H1 (cell line): ENCODE results near the gene CAPN2. TPM values are rescaled to one million over a fixed set of nuclear protein-coding genes. Genes with fewer than 3 reads are reported as not detected.

Experiments used
- CTCF ChIA-PET: fragments of 300-600 bp; sonication (Branson Sonifier 250); formaldehyde crosslinking; loops from one replicate; lab custom pipeline; 2021; ENCODE audit not compliant: partially characterized antibody; lab: Charles Lee
- POLR2A ChIA-PET: fragments of 300-600 bp; sonication (Branson Sonifier 250); formaldehyde crosslinking; loops from one replicate; lab custom pipeline; 2021; ENCODE audit warnings: inconsistent platforms; ENCODE audit not compliant: partially characterized antibody; lab: Charles Lee
- DNase-seq, 2 experiments: peaks; one replicate each; pipeline versions ENCODE4 v3.0.0 to v3.0.0-alpha.2; 2010 to 2022; ENCODE audit warnings: low spot score in 2 of 2, low read depth in 1 of 2, mixed read lengths in 1 of 2
- FAIRE-seq: peaks from 2 replicates; lab custom pipeline; 2011; peaks lifted over from hg19 to GRCh38; lab: Jason Lieb, UNC
- H2AFZ ChIP-seq: 2 replicates; pipeline ENCODE4 v1.8.1; 2012; ENCODE audit warnings: low read length, inconsistent platforms
- H2AK5ac ChIP-seq: 2 replicates; pipeline ENCODE4 v1.6.1; 2013; ENCODE audit warnings: low read depth, low read length
- H2BK120ac ChIP-seq: replicated peaks from 2 replicates; pipeline ENCODE3; 2013; ENCODE audit warnings: low read depth, low read length, inconsistent platforms
- H2BK12ac ChIP-seq: 2 replicates; pipeline ENCODE4 v1.6.1; 2013; ENCODE audit warnings: low read depth, low read length
- H2BK15ac ChIP-seq: 2 replicates; pipeline ENCODE4 v1.6.1; 2013; ENCODE audit warnings: low read length
- H2BK20ac ChIP-seq: 2 replicates; pipeline ENCODE4 v1.6.1; 2013; ENCODE audit warnings: low read length
- H2BK5ac ChIP-seq: 2 replicates; pipeline ENCODE4 v1.6.1; 2013; ENCODE audit warnings: low read depth, low read length
- H3K14ac ChIP-seq: 2 replicates; pipeline ENCODE4 v1.6.1; 2013; ENCODE audit warnings: inconsistent platforms; ENCODE audit not compliant: insufficient read length
- H3K18ac ChIP-seq: 2 replicates; pipeline ENCODE4 v1.6.1; 2013; ENCODE audit warnings: low read length; ENCODE audit errors: extremely low read depth
- H3K23ac ChIP-seq: 2 replicates; pipeline ENCODE4 v1.6.1; 2013; ENCODE audit warnings: inconsistent platforms; ENCODE audit not compliant: insufficient read length
- H3K23me2 ChIP-seq: 2 replicates; pipeline ENCODE4 v1.6.1; 2013; ENCODE audit warnings: low read depth, low read length
- H3K27ac ChIP-seq: 2 replicates; pipeline ENCODE4 v1.6.1; 2011; ENCODE audit warnings: low read depth, low read length, inconsistent platforms
- H3K27me3 ChIP-seq, 4 experiments: replicated peaks in 1 of 4; 1 replicate in 1 of 4; 2 replicates in 3 of 4; pipeline versions ENCODE4 v1.6.1 to v1.8.1; 2011 to 2013; ENCODE audit warnings: low read length in 3 of 4, mild to moderate bottlenecking in 3 of 4, inconsistent platforms in 2 of 4, mixed read lengths in 2 of 4, moderate library complexity in 1 of 4; ENCODE audit not compliant: control insufficient read depth in 3 of 4, insufficient read depth in 3 of 4; ENCODE audit errors: extremely low read depth in 1 of 4
- H3K36me3 ChIP-seq, 4 experiments: 2 replicates each; pipeline versions ENCODE4 v1.6.1 to v1.8.1; 2011 to 2013; ENCODE audit warnings: mild to moderate bottlenecking in 4 of 4, low read length in 3 of 4, moderate library complexity in 2 of 4, control low read depth in 1 of 4, inconsistent platforms in 1 of 4; ENCODE audit not compliant: insufficient read depth in 4 of 4, control insufficient read depth in 2 of 4
- H3K4ac ChIP-seq: replicated peaks from 2 replicates; pipeline ENCODE3; 2013; ENCODE audit warnings: low read length, low read depth, mixed read lengths, inconsistent platforms; ENCODE audit not compliant: insufficient read length
- H3K4me1 ChIP-seq, 4 experiments: replicated peaks in 1 of 4; 1 replicate in 1 of 4; 2 replicates in 3 of 4; pipeline versions ENCODE4 v1.6.1 to v1.8.1; 2011 to 2013; ENCODE audit warnings: low read length in 3 of 4, inconsistent platforms in 2 of 4, mixed read lengths in 1 of 4; ENCODE audit not compliant: insufficient read depth in 4 of 4, control insufficient read depth in 3 of 4
- H3K4me2 ChIP-seq, 2 experiments: 2 replicates each; pipeline versions ENCODE4 v1.6.1 to v1.8.1; 2011 to 2013; ENCODE audit warnings: low read depth in 2 of 2, low read length in 2 of 2, control low read depth in 1 of 2, inconsistent platforms in 1 of 2, mild to moderate bottlenecking in 1 of 2; ENCODE audit not compliant: insufficient read depth in 1 of 2
- H3K4me3 ChIP-seq, 4 experiments: fragments of 200-600, 300-600 bp in 1 of 4; sonication (generic), shearing (Covaris generic), sonication (Bioruptor Twin) in 1 of 4; 2 replicates each; pipeline versions ENCODE4 v1.5.1 to v1.8.1; 2011 to 2016; ENCODE audit warnings: low read length in 4 of 4, low read depth in 3 of 4, control low read depth in 2 of 4, inconsistent platforms in 2 of 4, mild to moderate bottlenecking in 2 of 4, mixed read lengths in 1 of 4, moderate library complexity in 1 of 4; ENCODE audit not compliant: insufficient read depth in 2 of 4; ENCODE audit errors: extremely low read depth in 1 of 4
- H3K56ac ChIP-seq: replicated peaks from 2 replicates; pipeline ENCODE3; 2013; ENCODE audit warnings: low read depth, mild to moderate bottlenecking, mixed read lengths, low read length, inconsistent platforms; ENCODE audit not compliant: insufficient read length
- H3K79me1 ChIP-seq: 2 replicates; pipeline ENCODE4 v1.6.1; 2013; ENCODE audit warnings: low read depth, low read length, control low read depth
- H3K79me2 ChIP-seq, 2 experiments: 2 replicates each; pipeline versions ENCODE4 v1.6.1 to v1.8.1; 2012 to 2013; ENCODE audit warnings: low read length in 2 of 2, mild to moderate bottlenecking in 2 of 2, inconsistent platforms in 1 of 2; ENCODE audit not compliant: insufficient read depth in 2 of 2, control insufficient read depth in 1 of 2
- H3K9ac ChIP-seq, 4 experiments: replicated peaks in 1 of 4; 1 replicate in 1 of 4; 2 replicates in 3 of 4; pipeline versions ENCODE4 v1.6.1 to v1.8.1; 2011 to 2013; ENCODE audit warnings: low read depth in 3 of 4, low read length in 3 of 4, control low read depth in 2 of 4, mild to moderate bottlenecking in 2 of 4, moderate library complexity in 2 of 4, inconsistent platforms in 1 of 4; ENCODE audit errors: extremely low read depth in 1 of 4
- H3K9me3 ChIP-seq, 2 experiments: 2 replicates each; pipeline versions ENCODE4 v1.6.1 to v1.8.1; 2012 to 2013; ENCODE audit warnings: mild to moderate bottlenecking in 2 of 2, moderate library complexity in 2 of 2, control low read depth in 1 of 2, inconsistent platforms in 1 of 2, low read depth in 1 of 2, low read length in 1 of 2, mixed read lengths in 1 of 2; ENCODE audit not compliant: insufficient read depth in 2 of 2
- H4K20me1 ChIP-seq, 2 experiments: replicated peaks in 1 of 2; 2 replicates each; pipeline versions ENCODE3 to v1.8.1; 2011 to 2013; ENCODE audit warnings: inconsistent platforms in 2 of 2, low read length in 2 of 2, mild to moderate bottlenecking in 1 of 2; ENCODE audit not compliant: insufficient read depth in 2 of 2, control insufficient read depth in 1 of 2
- H4K5ac ChIP-seq: 2 replicates; pipeline ENCODE4 v1.6.1; 2013; ENCODE audit warnings: low read length, low read depth, mixed read lengths, inconsistent platforms; ENCODE audit not compliant: insufficient read length
- H4K8ac ChIP-seq: 2 replicates; pipeline ENCODE4 v1.8.0; 2013; ENCODE audit warnings: mild to moderate bottlenecking, moderate library complexity, low read length, inconsistent platforms; ENCODE audit not compliant: insufficient read depth; ENCODE audit errors: extremely low read depth
- H4K91ac ChIP-seq: replicated peaks from 2 replicates; pipeline ENCODE3; 2013; ENCODE audit warnings: low read length, mixed read lengths, inconsistent platforms; ENCODE audit not compliant: insufficient read length
- E2F6 ChIP-seq: IDR thresholded peaks from 2 replicates; pipeline ENCODE4 v1.6.1; 2012; ENCODE audit warnings: inconsistent platforms
- WGBS, 2 experiments: shearing (Covaris generic) in 1 of 2; methylation state at CpG; one replicate each; pipeline versions ENCODE4 v1.1.6 to v1.1.7; 2013 to 2015; ENCODE audit warnings: low lambda C conversion rate in 2 of 2, mixed read lengths in 2 of 2, inconsistent platforms in 1 of 2, low coverage in 1 of 2, missing lambda C conversion rate in 1 of 2; ENCODE audit not compliant: insufficient replicate concordance in 2 of 2, insufficient coverage in 1 of 2, insufficient read length in 1 of 2; ENCODE audit errors: extremely low coverage in 1 of 2, missing lambda C conversion rate in 1 of 2; 5-methylcytosine and 5-hydroxymethylcytosine counted together
- polyA plus RNA-seq, 7 experiments: library from polyadenylated mRNA; depleted of rRNA in 3 of 7; stranded (reverse) in 5 of 7; unstranded in 2 of 7; fragments of >200 nt in 5 of 7; fragments of 200-250 nt in 2 of 7; gene quantifications; 1 replicate in 5 of 7; 2 replicates in 1 of 7; 4 replicates in 1 of 7; pipeline versions ENCODE4 v1.2.1 to v1.2.3, GENCODE V29; 2011 to 2013; ENCODE audit warnings: missing spikeins in 2 of 7, mixed read lengths in 2 of 7
- total RNA-seq: library from RNA; stranded (reverse); fragmentation: NEBNext Ultra II Directional; extraction: Animal tissue kit (Norgen Biotek cat#: 25700); gene quantifications from 2 replicates; pipeline ENCODE4 v1.2.1, GENCODE V29; 2021

Gene CAPN2
- total and polyA plus RNA-seq, 2 of the 8 experiments (the other 6 are each of a cell fraction or from before 2014, with no cell fraction given) = 9.2 to 10.3 TPM

DNA sequence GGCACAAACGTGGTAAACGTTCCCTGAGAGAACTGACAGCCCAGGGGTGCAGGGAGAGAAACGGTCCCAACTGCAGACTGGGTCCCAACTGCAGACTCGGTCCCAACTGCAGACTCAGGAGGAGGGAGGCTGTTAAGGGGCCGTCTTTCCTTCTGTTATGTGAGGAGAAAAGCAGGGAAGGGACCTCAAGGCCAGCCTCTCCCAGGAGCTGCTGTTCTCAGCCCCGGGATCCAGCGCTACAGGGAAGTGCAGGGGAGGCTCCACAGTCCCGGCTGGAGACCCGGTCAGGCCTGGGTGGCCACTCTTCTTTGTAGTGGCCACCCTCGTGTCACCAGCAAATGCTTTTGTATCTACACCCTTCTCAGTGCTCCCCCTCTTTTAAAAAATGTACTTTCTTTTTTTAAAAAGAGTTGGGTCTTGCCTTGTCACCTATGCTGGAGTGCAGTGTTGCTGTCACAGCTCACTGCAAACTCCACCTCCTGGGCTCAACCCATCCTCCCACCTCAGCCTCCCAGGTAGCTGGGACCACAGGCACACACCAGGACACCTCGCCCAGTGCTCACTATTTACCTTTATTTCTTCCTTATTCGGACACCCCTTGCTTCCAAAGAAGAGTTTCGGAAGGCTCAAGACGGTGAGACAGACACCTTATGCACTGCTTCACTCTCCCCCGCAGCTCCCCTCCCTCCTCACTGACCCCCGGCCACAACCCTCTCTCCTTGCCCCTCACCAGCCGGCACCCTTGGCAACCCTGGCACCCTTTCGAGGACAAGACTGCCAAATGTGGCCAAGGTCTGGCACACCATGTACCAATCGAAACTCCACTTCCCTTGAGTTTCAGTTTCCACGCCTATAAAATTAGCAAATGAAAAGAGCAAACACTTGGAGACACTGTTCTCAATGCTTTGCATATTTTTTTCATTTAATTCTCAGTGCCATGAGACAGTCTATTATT lies 21.8 kb downstream of the CAPN2 start:
- peaks cover 1 to 6% of the 10 kb centered on the region in 2 experiments for H4K20me1 ChIP-seq
- H3K4ac ChIP-seq = no peak overlapping the region
- no peak overlapping the region for H4K8ac ChIP-seq
- H3K36me3 ChIP-seq = no peaks in the 10 kb centered on the region
- ChIA-PET CTCF (interaction anchor here (0.8 to 6.2 kb wide), 7 partner anchors 9 to 22 kb away, joined by 3 to 53 read pairs (median 3); no protein-coding TSS in a partner anchor), POLR2A (interaction anchor here (0.6 kb wide), 1 partner anchor 406 kb away, joined by 3 read pairs; no protein-coding TSS in a partner anchor)
- WGBS, 2 experiments = 70% methylated on average over 20 of the region's 20 CpGs; no CpG with 5 or more reads in 1 of the 2 experiments
- H3K27ac ChIP-seq = no peak overlapping the region
- no peak overlapping the region for H3K23ac ChIP-seq
- H3K56ac ChIP-seq = no peak overlapping the region
- H2AK5ac ChIP-seq = 0 out of 2 replicates have a peak overlapping the region, but pooled peaks have one; percentile 65
- H2BK5ac ChIP-seq = no peak overlapping the region
- H3K14ac ChIP-seq = no peak overlapping the region
- DNase-seq (no peak), FAIRE-seq (no peak)
- H2BK15ac ChIP-seq = no peak overlapping the region
- H3K23me2 ChIP-seq = no peaks in the 10 kb centered on the region
- no peak overlapping the region for H2AFZ ChIP-seq
- no peaks in the 10 kb centered on the region for H3K9me3 ChIP-seq
- H3K4me2 ChIP-seq = peak overlapping the region; percentile 22 to 52; a peak in 3 of 4 replicates
- peaks cover 5 to 31% (median 17%) of the 10 kb centered on the region in 4 experiments; a peak in 6 of 7 replicates for H3K4me1 ChIP-seq
- H4K5ac ChIP-seq = no peak overlapping the region
- H2BK12ac ChIP-seq = 0 out of 2 replicates have a peak overlapping the region, but pooled peaks have one; percentile 27
- H4K91ac ChIP-seq = no peak overlapping the region
- H2BK120ac ChIP-seq = no peak overlapping the region
- no peaks in the 10 kb centered on the region for H3K79me1 ChIP-seq
- H3K79me2 ChIP-seq = no peaks in the 10 kb centered on the region
- no peak overlapping the region for H3K4me3 ChIP-seq
- H3K9ac ChIP-seq = no peak overlapping the region
- peaks cover 1 to 25% (median 23%) of the 10 kb centered on the region in 4 experiments for H3K27me3 ChIP-seq
- H3K18ac ChIP-seq = no peak overlapping the region
- H2BK20ac ChIP-seq = no peak overlapping the region
- no peak for TF ChIP-seq E2F6
